T-cell (primary cell): ENCODE data around the gene SHC1. TPM values are rescaled to one million over a fixed set of nuclear protein-coding genes. Genes with fewer than 3 reads are reported as not detected.
"Not testable (repeated sequence)": the region's sequence is repeated elsewhere in the genome, so short reads cannot be mapped to it uniquely, and the experiment has no call there.

Source experiments
- ATAC-seq, 4 experiments: fragments of 200-7000 bp in 3 of 4; fragments of 150-1000 bp in 1 of 4; cut with Tn5 transposase; replicated peaks in 1 of 4; 1 replicate in 3 of 4; 2 replicates in 1 of 4; pipeline ENCODE4 v1.10.0; 2021; ENCODE audit warnings: moderate library complexity in 3 of 4, mild to moderate bottlenecking in 2 of 4, moderate number of reproducible peaks in 1 of 4
- CTCF ChIA-PET, 2 donors: fragments of 300-600 bp; sonication (Branson Sonifier 250); formaldehyde crosslinking; loops; one replicate each; lab custom pipeline; 2022; ENCODE audit warnings: antibody characterized with exemption in 2 of 2; lab: Charles Lee
- POLR2A ChIA-PET, 2 donors: fragments of 300-600 bp; sonication (Branson Sonifier 250); formaldehyde crosslinking; loops; one replicate each; lab custom pipeline; 2022; ENCODE audit warnings: antibody characterized with exemption in 2 of 2; lab: Charles Lee
- DNase-seq, 35 experiments: peaks; one replicate each; pipeline versions ENCODE4 v3.0.0 to v3.0.0-alpha.2; 2013 to 2023
- H3K27ac ChIP-seq: one replicate; pipeline ENCODE4 v1.5.1; 2013; ENCODE audit warnings: low read length
- H3K27me3 ChIP-seq, 2 experiments: replicated peaks in 1 of 2; 1 replicate in 1 of 2; 2 replicates in 1 of 2; pipeline versions ENCODE4 v1.6.1 to v1.7.0; 2013; ENCODE audit warnings: low read length in 1 of 2, mixed read lengths in 1 of 2; ENCODE audit not compliant: control insufficient read depth in 2 of 2, insufficient read depth in 2 of 2; ENCODE audit errors: extremely low read depth in 1 of 2
- H3K36me3 ChIP-seq, 2 donors: 1 replicate in 1 of 2; 2 replicates in 1 of 2; pipeline versions ENCODE4 v1.6.1 to v1.7.0; 2013; ENCODE audit warnings: low read length in 1 of 2; ENCODE audit not compliant: control insufficient read depth in 2 of 2, insufficient read depth in 1 of 2; ENCODE audit errors: extremely low read depth in 1 of 2
- H3K4me1 ChIP-seq, 2 experiments: 1 replicate in 1 of 2; 2 replicates in 1 of 2; pipeline versions ENCODE4 v1.6.1 to v1.7.0; 2013; ENCODE audit warnings: low read length in 2 of 2, mixed read lengths in 1 of 2; ENCODE audit not compliant: insufficient read depth in 2 of 2, control insufficient read depth in 1 of 2; ENCODE audit errors: extremely low read depth in 1 of 2
- H3K4me3 ChIP-seq, 2 donors: 1 replicate in 1 of 2; 2 replicates in 1 of 2; pipeline versions ENCODE4 v1.5.1 to v1.7.0; 2013; ENCODE audit warnings: mild to moderate bottlenecking in 2 of 2, low read length in 1 of 2, moderate library complexity in 1 of 2; ENCODE audit not compliant: control insufficient read depth in 1 of 2; ENCODE audit errors: extremely low read depth in 1 of 2
- H3K9me3 ChIP-seq: 2 replicates; pipeline ENCODE4 v1.7.0; 2013
- H3K27ac Mint-ChIP-seq, 2 donors: one replicate each; pipeline ENCODE4 v1.8.0; 2020 to 2021; ENCODE audit warnings: mild to moderate bottlenecking in 2 of 2, mixed read lengths in 2 of 2
- H3K27me3 Mint-ChIP-seq, 2 donors: one replicate each; pipeline ENCODE4 v1.8.0; 2021 to 2022; ENCODE audit warnings: mixed read lengths in 2 of 2
- H3K36me3 Mint-ChIP-seq: one replicate; pipeline ENCODE4 v1.8.0; 2021; ENCODE audit warnings: mixed read lengths
- H3K4me1 Mint-ChIP-seq, 3 donors: one replicate each; pipeline ENCODE4 v1.8.0; 2020 to 2022; ENCODE audit warnings: mixed read lengths in 3 of 3, mild to moderate bottlenecking in 1 of 3
- H3K4me3 Mint-ChIP-seq, 3 donors: one replicate each; pipeline ENCODE4 v1.8.0; 2020 to 2022; ENCODE audit warnings: mild to moderate bottlenecking in 3 of 3, mixed read lengths in 3 of 3, moderate library complexity in 3 of 3
- H3K9me3 Mint-ChIP-seq, 3 donors: one replicate each; pipeline ENCODE4 v1.8.0; 2020 to 2022; ENCODE audit warnings: mixed read lengths in 3 of 3
- WGBS: methylation state at CpG from one replicate; pipeline ENCODE4 v1.1.5; 2013; ENCODE audit warnings: missing lambda C conversion rate; ENCODE audit not compliant: insufficient coverage; 5-methylcytosine and 5-hydroxymethylcytosine counted together
- total RNA-seq, 35 experiments: library from RNA in 6 of 35; stranded (reverse) in 6 of 35; fragments of 120-200 nt in 1 of 35; gene quantifications; one replicate each; pipeline versions ENCODE4 v1.2.1 to v1.2.4 and lab custom pipeline; 2013 to 2026

SHC1 gene
- total RNA-seq, 5 donors from 2014 or later (not counting 1 experiment from before 2014, with no cell fraction given): 61.3 to 88.2 (median 76.8) TPM

DNA sequence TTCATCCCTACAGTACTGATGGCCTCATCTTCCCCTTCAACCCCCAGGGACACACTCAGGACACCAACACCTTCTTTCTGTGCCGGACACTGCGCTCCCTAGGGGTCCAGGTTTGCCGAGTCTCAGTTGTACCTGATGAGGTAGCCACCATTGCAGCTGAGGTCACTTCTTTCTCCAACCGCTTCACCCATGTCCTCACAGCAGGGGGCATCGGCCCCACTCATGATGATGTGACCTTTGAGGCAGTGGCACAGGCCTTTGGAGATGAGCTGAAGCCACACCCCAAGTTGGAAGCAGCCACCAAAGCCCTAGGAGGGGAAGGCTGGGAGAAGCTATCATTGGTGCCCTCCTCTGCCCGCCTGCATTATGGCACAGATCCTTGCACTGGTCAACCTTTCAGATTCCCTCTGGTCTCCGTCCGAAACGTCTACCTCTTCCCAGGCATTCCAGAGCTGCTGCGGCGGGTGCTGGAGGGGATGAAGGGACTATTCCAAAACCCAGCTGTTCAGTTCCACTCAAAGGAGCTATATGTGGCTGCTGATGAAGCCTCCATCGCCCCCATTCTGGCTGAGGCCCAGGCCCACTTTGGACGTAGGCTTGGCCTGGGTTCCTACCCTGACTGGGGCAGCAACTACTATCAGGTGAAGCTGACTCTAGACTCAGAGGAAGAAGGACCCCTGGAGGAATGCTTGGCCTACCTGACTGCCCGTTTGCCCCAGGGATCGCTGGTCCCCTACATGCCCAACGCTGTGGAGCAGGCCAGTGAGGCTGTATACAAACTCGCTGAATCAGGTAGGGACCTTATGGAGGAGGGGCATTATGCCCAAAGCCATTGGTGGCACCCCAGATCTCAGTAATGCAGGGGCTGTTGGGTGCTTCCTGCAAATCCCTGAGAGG lies 17.8 kb upstream of the SHC1 start:
- ChIA-PET POLR2A (interaction anchor here (0.6 to 0.7 kb wide), 2 partner anchors 11 to 75 kb away, joined by 3 read pairs; partner anchors contain the start of gene EFNA4 (in 1 of the 2)), CTCF (interaction anchor here (0.5 to 1.2 kb wide), 4 partner anchors 8 to 28 kb away, joined by 3 read pairs; no protein-coding TSS in a partner anchor)
- no peak overlapping the region for H3K4me3 Mint-ChIP-seq
- DNase-seq (peak in 1 of 35 experiments; percentile 25), ATAC-seq (no peak)
- H3K9me3 Mint-ChIP-seq: no peaks in the 10 kb centered on the region
- H3K9me3 ChIP-seq: no peaks in the 10 kb centered on the region
- no peaks in the 10 kb centered on the region for H3K27me3 Mint-ChIP-seq
- H3K27ac Mint-ChIP-seq: no peak overlapping the region
- peaks cover 22% of the 10 kb centered on the region for H3K36me3 Mint-ChIP-seq
- H3K27me3 ChIP-seq: no peaks in the 10 kb centered on the region
- peaks cover 11 to 53% of the 10 kb centered on the region in 2 donors for H3K36me3 ChIP-seq
- peaks cover 9 to 24% of the 10 kb centered on the region in 2 experiments for H3K4me1 ChIP-seq
- H3K27ac ChIP-seq: no peak overlapping the region
- H3K4me1 Mint-ChIP-seq: peaks cover 17 to 29% (median 24%) of the 10 kb centered on the region in 3 donors
- no peak overlapping the region for H3K4me3 ChIP-seq
- 96% methylated on average over 14 of the region's 17 CpGs for WGBS

DNA sequence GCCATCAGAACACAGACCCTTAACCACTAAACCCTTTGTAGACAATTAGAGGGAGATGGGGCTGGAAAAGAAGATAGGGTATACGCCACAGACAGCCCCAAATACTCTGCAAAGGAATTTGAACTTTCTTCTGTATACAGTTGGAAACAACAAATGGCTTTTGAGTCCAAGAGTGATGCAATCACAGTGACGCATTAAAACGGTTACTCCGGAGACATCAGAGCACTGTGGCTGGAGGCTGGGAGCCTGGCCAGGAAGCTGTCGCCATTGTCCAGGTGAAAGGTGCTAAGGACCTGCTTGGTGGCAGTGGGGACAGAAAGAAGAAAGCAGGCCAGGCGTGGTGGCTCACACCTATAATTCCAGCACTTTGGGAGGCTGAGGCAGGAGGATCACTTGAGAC lies 16.8 kb upstream of the SHC1 start:
- Histone ChIP-seq H3K4me1 (peaks cover 14 to 29% of the 10 kb centered on the region in 2 experiments), H3K4me3 (no peak overlapping the region), H3K9me3 (no peaks in the 10 kb centered on the region), H3K36me3 (peaks cover 11 to 48% of the 10 kb centered on the region in 2 donors), H3K27ac (no peak overlapping the region), H3K27me3 (no peaks in the 10 kb centered on the region)
- H3K27me3 Mint-ChIP-seq: no peaks in the 10 kb centered on the region
- CTCF ChIA-PET: interaction anchor here (0.9 to 1.5 kb wide), 4 partner anchors 9 to 29 kb away, joined by 3 to 6 read pairs (median 3); no protein-coding TSS in a partner anchor
- DNase-seq (no peak), ATAC-seq (no peak)
- WGBS: 97% methylated on average over 4 of the region's 6 CpGs
- H3K9me3 Mint-ChIP-seq: no peaks in the 10 kb centered on the region
- H3K36me3 Mint-ChIP-seq: peaks cover 22% of the 10 kb centered on the region
- H3K27ac Mint-ChIP-seq: no peak overlapping the region
- POLR2A ChIA-PET: interaction anchor here in 1 of 2 donors (0.7 kb wide), 1 partner anchor 76 kb away, joined by 3 read pairs; the partner anchor contains the start of gene EFNA4
- no peak overlapping the region for H3K4me3 Mint-ChIP-seq
- H3K4me1 Mint-ChIP-seq: peaks cover 17 to 29% (median 24%) of the 10 kb centered on the region in 3 donors

DNA sequence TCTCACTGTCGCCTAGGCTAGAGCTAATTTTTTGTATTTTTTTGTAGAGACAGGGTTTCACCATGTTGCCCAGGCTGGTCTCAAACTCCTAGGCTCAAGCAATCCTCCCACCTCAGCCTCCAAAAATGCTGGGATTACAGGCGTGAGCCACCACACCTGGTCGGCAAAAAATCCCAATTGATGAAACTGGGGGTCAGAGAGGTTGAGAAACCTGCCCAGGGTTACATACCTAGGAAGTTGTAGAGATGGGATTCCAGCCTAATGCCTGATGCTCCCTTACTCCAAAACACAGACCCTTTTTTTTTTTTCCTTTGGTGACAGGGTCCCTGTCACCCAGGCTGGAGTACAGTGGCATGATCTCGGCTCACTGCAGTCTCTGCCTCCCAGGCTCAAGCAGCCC lies 16.2 kb upstream of the SHC1 start:
- H3K4me3 ChIP-seq, H3K9me3 ChIP-seq, H3K4me3 Mint-ChIP-seq, H3K9me3 Mint-ChIP-seq, H3K27ac ChIP-seq, H3K27ac Mint-ChIP-seq, H3K27me3 Mint-ChIP-seq, DNase-seq, POLR2A ChIA-PET, ATAC-seq, H3K27me3 ChIP-seq: not testable (repeated sequence)
- Mint-ChIP-seq H3K36me3 (peaks cover 22% of the 10 kb centered on the region), H3K4me1 (peaks cover 17 to 29% (median 24%) of the 10 kb centered on the region in 3 donors)
- CTCF ChIA-PET: interaction anchor here in 1 of 2 donors (0.6 to 1.5 kb wide), 3 partner anchors 12 to 577 kb away, joined by 3 to 6 read pairs (median 4); no protein-coding TSS in a partner anchor
- peaks cover 11 to 48% of the 10 kb centered on the region in 2 donors for H3K36me3 ChIP-seq
- no CpG with 5 or more reads among the region's 4 CpGs for WGBS
- H3K4me1 ChIP-seq: peaks cover 14 to 34% of the 10 kb centered on the region in 2 experiments

DNA sequence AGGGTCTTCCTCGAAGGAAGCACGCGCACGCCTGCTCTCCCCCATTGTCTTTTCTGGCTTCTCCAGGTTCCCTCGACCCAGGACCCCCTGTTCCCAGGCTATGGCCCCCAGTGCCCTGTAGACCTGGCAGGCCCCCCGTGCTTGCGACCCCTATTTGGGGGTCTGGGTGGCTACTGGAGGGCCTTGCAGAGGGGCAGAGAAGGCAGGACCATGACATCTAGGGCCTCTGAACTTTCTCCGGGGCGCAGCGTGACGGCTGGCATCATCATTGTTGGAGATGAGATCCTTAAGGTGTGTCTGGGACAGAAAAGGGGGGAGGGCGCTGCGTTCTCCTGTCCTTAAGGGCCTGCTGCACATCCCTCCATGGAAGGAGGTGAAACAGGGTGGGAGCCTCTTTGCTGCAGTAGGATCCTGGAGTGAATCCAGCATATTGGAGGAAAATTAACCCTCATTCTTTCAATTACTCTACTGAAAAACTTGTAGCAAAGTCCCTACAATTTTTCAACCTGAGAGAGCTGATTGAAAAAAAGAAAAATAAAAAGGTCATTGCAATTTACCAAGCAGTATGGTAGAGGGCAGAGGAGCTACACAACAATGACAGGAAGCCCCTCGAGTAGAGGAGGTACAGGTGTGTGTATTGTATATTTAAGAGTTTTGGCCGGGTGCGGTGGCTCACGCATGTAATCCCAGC lies 13.4 kb upstream of the SHC1 start:
- Mint-ChIP-seq H3K4me1 (peaks cover 8 to 21% (median 21%) of the 10 kb centered on the region in 3 donors), H3K27me3 (no peaks in the 10 kb centered on the region), H3K9me3 (no peaks in the 10 kb centered on the region), H3K36me3 (peaks cover 13% of the 10 kb centered on the region), H3K27ac (no peak overlapping the region), H3K4me3 (no peak overlapping the region)
- WGBS: 6% methylated on average over 10 of the region's 17 CpGs
- ChIA-PET POLR2A (interaction anchor here (0.7 to 3.0 kb wide), 2 partner anchors 29 to 47 kb away, joined by 3 to 19 read pairs; partner anchors contain the start of gene PBXIP1 (in 1 of the 2)), CTCF (interaction anchor here (0.5 to 3.4 kb wide), 15 partner anchors 10 to 190 kb away, joined by 3 to 29 read pairs (median 4); partner anchors contain the start of genes ADAM15 (in 1 of the 2), LENEP (in 1 of the 2), PBXIP1 (in 1 of the 2) and PYGO2 (in 1 of the 2))
- Histone ChIP-seq H3K27ac (peak overlapping the region; percentile 52), H3K9me3 (no peaks in the 10 kb centered on the region), H3K27me3 (no peaks in the 10 kb centered on the region), H3K36me3 (peaks cover 7 to 27% of the 10 kb centered on the region in 2 donors), H3K4me1 (peaks cover 14 to 28% of the 10 kb centered on the region in 2 experiments), H3K4me3 (peak overlapping the region; percentile 67 to 84)
- ATAC-seq: no peak
- DNase-seq: peak in 1 of 35 experiments; percentile 28

DNA sequence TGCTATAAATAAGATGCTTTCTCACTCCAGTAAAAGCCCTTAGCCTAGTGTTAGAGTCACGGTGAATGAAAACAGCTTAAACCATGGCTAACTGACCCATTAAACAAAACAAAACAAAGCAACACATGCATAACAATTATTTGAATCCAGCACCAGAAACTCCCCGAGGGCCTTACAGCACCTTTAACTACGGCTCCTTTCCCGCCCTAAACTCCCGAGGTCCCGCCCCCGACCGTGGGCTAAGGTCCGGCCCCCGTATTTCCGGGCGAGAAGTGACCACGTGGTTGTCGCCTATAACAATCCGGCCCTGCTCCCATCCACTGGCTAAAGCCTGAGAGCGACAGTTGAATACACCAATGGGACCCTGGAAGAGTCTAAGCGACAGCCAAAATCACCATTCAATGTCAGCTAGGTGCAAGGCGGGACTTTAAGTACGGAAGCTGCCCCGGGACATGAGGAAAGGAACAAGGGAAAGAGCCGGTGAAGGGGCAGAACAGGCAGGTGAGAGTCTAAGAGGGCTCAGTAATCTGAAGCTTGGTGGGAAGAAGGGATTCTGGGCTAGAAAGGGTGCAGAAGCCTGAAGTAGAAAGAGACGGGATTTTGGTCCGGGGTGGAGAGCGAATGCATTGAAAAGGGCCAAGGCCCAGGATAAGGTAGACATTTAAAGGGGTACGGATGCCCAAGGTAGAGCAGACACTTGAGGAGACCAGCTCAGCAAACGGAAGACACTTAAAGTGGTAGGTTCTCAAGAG lies 12.5 kb upstream of the SHC1 start, which contains the start of gene FLAD1:
FLAD1 (plus strand) TSS at position 448 of the 752 bp plus-strand sequence. CDS start 351 bp downstream, outside the sequence.
- H3K27me3 Mint-ChIP-seq: no peaks in the 10 kb centered on the region
- ChIA-PET CTCF (interaction anchor here (0.5 to 3.4 kb wide), 16 partner anchors 15 to 423 kb away, joined by 3 to 29 read pairs (median 3); partner anchors contain the start of genes ADAM15 (in 1 of the 2), PBXIP1 (in 1 of the 2) and PYGO2 (in 1 of the 2)), POLR2A (interaction anchor here (0.5 to 3.0 kb wide), 5 partner anchors 11 to 849 kb away, joined by 3 to 19 read pairs (median 3); partner anchors contain the start of gene PBXIP1 (in 1 of the 2))
- no peak within 1 kb of the TSS for H3K4me3 Mint-ChIP-seq
- peaks cover 8% of the 10 kb centered on the region for H3K36me3 Mint-ChIP-seq
- no peaks in the 10 kb centered on the region for H3K9me3 ChIP-seq
- no peaks in the 10 kb centered on the region for H3K9me3 Mint-ChIP-seq
- 3% methylated on average over 25 of the region's 26 CpGs for WGBS
- no peak within 1 kb of the TSS for H3K27ac Mint-ChIP-seq
- DNase-seq: peak; percentile 85 to 98 (median 95)
- peak within 1 kb of the TSS; percentile 67 to 84 for H3K4me3 ChIP-seq
- peak; percentile 99 to 100 (median 100) for ATAC-seq
- H3K27me3 ChIP-seq: no peaks in the 10 kb centered on the region
- peaks cover 0 to 19% of the 10 kb centered on the region in 2 donors for H3K36me3 ChIP-seq
- H3K27ac ChIP-seq: peak within 1 kb of the TSS; percentile 54
- H3K4me1 Mint-ChIP-seq: peaks cover 0 to 17% (median 13%) of the 10 kb centered on the region in 3 donors
- peaks cover 14 to 28% of the 10 kb centered on the region in 2 experiments for H3K4me1 ChIP-seq
